GM12878 (cell line): Measurements from ENCODE around the gene CENPE.

Source experiments
- CTCF ChIP-seq, 3 experiments: IDR thresholded peaks in 2 of 3; conservative IDR thresholded peaks in 1 of 3; 2 replicates each; pipeline ENCODE4 v1.5.1; 2011; ENCODE audit warnings: low read depth in 3 of 3, low read length in 3 of 3, mild to moderate bottlenecking in 3 of 3, control low read depth in 2 of 3, moderate library complexity in 2 of 3, inconsistent platforms in 1 of 3, mixed read lengths in 1 of 3; ENCODE audit not compliant: control insufficient read depth in 2 of 3, insufficient read depth in 1 of 3; ENCODE audit errors: extremely low read depth in 1 of 3
- KDM1A ChIP-seq: fragments of 200-600 bp; sonication (generic); IDR thresholded peaks from 2 replicates; pipeline ENCODE4 v1.6.1; 2016; ENCODE audit warnings: borderline replicate concordance
- MAX ChIP-seq: IDR thresholded peaks from 2 replicates; pipeline ENCODE4 v1.6.1; 2012; ENCODE audit warnings: low read depth, low read length, improper control_type of control experiment
- MXI1 ChIP-seq: fragments of 150-350 bp; IDR thresholded peaks from 2 replicates; pipeline ENCODE4 v1.6.1; 2011; ENCODE audit warnings: low read depth, mild to moderate bottlenecking, inconsistent platforms, low read length, improper control_type of control experiment
- MYC ChIP-seq: IDR thresholded peaks from 2 replicates; pipeline ENCODE4 v1.6.1; 2011; ENCODE audit warnings: mild to moderate bottlenecking, low read length, moderate library complexity, inconsistent platforms; ENCODE audit not compliant: insufficient read depth, insufficient replicate concordance, insufficient read length, severe bottlenecking
- POLR2A ChIP-seq: IDR thresholded peaks from 2 replicates; pipeline ENCODE4 v1.6.1; 2011; ENCODE audit warnings: low read depth, mild to moderate bottlenecking, low read length
- SIX5 ChIP-seq: IDR thresholded peaks from 2 replicates; pipeline ENCODE4 v1.6.1; 2011; ENCODE audit warnings: mild to moderate bottlenecking, low read depth, low read length, moderate library complexity; ENCODE audit not compliant: severe bottlenecking
- SP1 ChIP-seq: IDR thresholded peaks from one replicate; pipeline ENCODE4 v1.6.1; 2011; ENCODE audit warnings: low read depth, low read length
- SUZ12 ChIP-seq: fragments of 200-600 bp; sonication (generic); IDR thresholded peaks from one replicate; pipeline ENCODE4 v1.6.1; 2018; ENCODE audit warnings: antibody characterized with exemption, mild to moderate bottlenecking; ENCODE audit not compliant: unreplicated experiment
- TAF1 ChIP-seq: IDR thresholded peaks from 2 replicates; pipeline ENCODE4 v1.6.1; 2011; ENCODE audit warnings: mild to moderate bottlenecking, low read depth, low read length, borderline replicate concordance
- ZNF384 ChIP-seq: IDR thresholded peaks from 2 replicates; pipeline ENCODE4 v1.6.1; 2012; ENCODE audit warnings: low read depth, mild to moderate bottlenecking, low read length, improper control_type of control experiment, borderline replicate concordance

GRCh38 chr4:103136671-103137445 lies 61.3 kb downstream of the CENPE start:
- no peak for TF ChIP-seq KDM1A
- TF ChIP-seq SP1 = no peak
- no peak for TF ChIP-seq ZNF384
- TF ChIP-seq SIX5 = no peak
- TF ChIP-seq CTCF (IDR thresholded peaks at IDR 0.05 in 2 of 3, conservative IDR thresholded peaks at IDR 0.05 in 1 of 3; ENCODE audit: control insufficient read depth in 2 of 3, extremely low read depth in 1 of 3, insufficient read depth in 1 of 3, low read depth in 3 of 3, low read length in 3 of 3) = no peak
- TF ChIP-seq SUZ12 = no peak
- TF ChIP-seq TAF1 = no peak
- no peak for TF ChIP-seq MYC
- no peak for TF ChIP-seq POLR2A
- no peak for TF ChIP-seq MAX
- TF ChIP-seq MXI1 = no peak
